ENCODE measurements around the gene SDHAF3.
"Not testable (repeated sequence)": the region's sequence is repeated elsewhere in the genome, so short reads cannot be mapped to it uniquely, and the experiment has no call there.

Gene SDHAF3

DNA sequence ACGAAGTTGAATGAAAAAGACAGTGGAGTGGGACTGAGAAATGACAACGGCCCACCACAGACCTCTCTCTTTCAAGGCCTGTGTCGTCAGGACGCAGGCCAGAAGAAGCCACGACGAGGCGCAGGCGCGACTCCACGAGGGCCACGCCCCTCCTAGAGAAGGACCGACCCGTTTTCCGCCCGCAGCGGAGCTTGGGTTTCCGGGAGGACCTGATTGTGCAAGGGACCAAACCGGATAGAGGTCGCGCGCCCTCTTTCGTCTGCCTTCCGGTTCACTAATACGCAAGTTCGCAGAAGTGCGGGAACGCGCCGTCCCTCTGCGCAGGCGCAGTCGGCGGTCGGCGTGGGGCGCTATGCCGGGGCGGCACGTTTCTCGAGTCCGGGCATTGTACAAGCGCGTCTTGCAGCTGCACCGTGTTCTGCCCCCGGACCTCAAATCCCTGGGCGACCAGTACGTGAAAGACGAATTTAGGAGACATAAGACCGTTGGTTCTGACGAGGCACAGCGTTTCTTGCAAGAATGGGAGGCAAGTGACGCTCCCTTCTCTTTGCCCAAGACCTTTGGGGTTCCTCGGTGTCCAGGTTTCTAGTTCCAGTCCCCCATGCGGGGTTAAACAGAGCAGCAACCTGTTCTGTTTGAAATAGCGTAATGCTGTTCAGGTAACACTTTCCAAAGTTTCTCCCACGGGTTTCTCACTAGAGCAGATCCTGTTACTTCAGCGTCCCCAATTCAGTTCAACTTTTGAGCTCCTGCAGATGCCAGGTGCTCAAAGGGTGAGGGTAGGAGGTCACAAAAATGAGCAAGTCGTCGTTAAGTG lies at the start of gene SDHAF3:
TSS of gene SDHAF3 (plus strand) at position 327 of the 817 bp plus-strand sequence. CDS start at position 353, 26 bp downstream.
- H3K4me3 ChIP-seq (ENCODE audit: low read depth, low read length) = peak within 1 kb of the TSS; percentile 90
- TF ChIP-seq, protein P1, sequence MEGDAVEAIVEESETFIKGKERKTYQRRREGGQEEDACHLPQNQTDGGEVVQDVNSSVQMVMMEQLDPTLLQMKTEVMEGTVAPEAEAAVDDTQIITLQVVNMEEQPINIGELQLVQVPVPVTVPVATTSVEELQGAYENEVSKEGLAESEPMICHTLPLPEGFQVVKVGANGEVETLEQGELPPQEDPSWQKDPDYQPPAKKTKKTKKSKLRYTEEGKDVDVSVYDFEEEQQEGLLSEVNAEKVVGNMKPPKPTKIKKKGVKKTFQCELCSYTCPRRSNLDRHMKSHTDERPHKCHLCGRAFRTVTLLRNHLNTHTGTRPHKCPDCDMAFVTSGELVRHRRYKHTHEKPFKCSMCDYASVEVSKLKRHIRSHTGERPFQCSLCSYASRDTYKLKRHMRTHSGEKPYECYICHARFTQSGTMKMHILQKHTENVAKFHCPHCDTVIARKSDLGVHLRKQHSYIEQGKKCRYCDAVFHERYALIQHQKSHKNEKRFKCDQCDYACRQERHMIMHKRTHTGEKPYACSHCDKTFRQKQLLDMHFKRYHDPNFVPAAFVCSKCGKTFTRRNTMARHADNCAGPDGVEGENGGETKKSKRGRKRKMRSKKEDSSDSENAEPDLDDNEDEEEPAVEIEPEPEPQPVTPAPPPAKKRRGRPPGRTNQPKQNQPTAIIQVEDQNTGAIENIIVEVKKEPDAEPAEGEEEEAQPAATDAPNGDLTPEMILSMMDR (IDR thresholded peaks at IDR 0.05; ENCODE audit: low read depth, low read length) = no peak

DNA sequence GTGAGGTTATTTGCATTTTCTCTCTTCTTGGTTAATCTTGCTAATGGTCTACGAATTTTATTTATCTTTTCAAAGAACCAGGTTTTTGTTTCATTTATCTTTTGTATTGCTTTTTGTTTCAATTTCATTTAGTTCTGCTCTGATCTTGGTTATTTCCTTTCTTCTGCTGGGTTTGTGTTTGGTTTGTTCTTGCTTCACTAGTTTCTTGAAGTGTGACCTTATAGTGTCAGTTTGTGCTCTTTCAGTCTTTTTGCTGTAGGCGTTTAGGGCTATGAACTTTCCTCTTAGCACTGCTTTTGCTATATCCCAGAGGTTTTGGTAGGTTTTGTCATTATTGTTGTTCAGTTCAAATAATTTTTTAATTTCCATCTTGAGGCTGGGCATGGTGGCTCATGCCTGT lies 45.5 kb upstream of the SDHAF3 start:
- H3K4me3 ChIP-seq (ENCODE audit: low read depth, low read length) = not testable (repeated sequence)

DNA sequence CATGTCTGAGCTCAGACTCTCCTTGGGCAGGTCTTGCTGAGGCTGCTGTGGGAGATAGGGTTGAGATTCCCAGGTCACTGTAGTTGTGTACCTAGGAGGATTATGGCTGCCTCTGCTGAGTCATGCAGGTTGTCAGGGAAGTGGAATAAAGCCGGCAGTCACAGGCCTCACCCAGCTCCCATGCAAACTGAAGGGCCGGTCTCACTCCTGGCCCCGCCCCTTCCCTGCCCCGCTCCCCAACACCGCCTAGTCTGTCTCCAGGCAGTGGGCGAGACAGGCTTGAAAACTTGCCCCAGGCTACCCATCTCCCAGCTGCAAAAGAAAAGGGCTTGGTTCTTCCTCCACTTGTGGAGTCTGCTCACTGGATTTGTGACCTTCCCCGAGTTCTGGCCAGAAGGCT lies 41.6 kb upstream of the SDHAF3 start:
- TF ChIP-seq, protein P1 (IDR thresholded peaks at IDR 0.05; ENCODE audit: low read depth, low read length) = no peak

DNA sequence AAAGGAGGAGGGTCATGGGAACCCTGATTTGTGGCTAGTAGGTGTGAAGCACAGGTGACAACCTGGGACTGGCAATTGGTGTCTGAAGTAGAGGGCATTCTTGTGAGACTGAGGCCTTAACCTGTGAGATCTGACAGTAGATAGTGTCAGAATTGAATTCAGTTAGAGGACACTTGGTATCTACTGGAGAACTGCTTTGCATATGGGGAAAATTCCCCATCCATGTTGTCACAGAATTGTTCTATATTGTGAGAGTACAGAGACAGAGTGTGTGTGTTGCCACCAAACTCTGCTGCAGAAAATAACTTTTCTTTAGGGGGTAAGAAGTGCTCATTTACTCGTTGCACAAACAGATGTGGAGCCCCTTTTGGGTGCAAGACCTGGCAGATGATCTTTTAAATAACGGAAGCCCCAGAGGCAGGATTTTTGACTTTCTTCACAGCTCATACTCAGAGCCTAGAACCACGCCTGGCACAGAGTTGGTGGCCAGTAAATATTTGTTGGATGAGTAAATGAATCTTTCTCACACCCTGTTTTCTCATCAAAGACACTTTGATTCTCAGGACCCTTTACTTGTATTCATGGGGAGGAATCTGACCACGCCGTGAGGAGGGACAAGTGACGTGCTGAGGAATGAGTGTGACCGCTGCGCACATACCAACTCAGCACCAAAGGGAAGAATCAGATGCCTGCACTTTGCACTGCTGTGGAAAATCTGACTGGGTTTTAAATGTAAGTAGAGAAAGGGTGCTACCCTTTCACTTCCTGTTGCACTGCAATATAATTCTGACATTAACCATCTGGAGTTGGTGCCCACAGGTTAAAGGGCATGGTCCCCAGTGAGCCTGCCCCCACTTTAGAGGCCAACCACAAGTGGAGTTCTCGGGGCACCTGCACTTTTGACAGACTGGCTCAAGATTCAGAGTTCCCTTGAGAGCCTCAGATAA lies 39.2 kb upstream of the SDHAF3 start:
- TF ChIP-seq, protein P1 (IDR thresholded peaks at IDR 0.05; ENCODE audit: low read depth, low read length) = no peak
- no peak overlapping the region for H3K4me3 ChIP-seq (ENCODE audit: low read depth, low read length)

More for the DNA sequence above, 41.6 kb upstream of the SDHAF3 start:
- no peak overlapping the region for H3K4me3 ChIP-seq (ENCODE audit: low read depth, low read length)

DNA sequence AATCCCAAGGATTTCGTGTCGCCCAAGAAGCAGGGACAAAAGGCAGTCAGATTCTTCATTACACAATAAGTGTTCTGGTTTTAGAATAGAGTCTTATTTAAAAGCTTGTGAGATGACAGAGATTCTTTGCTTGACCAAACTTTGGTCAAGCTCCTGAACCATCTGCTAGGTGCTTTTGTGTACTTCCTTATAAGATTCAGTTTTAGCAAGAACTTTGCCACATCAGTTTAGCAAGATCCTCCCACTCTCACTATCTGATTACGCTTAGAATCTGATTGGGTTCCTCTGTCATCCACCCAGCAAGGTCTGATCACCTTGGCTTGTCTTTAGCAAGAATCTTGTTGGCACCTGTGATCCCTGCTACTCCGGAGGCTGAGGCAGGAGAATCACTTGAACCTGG lies 38.2 kb upstream of the SDHAF3 start:
- TF ChIP-seq, protein P1 (IDR thresholded peaks at IDR 0.05; ENCODE audit: low read depth, low read length) = no peak
- H3K4me3 ChIP-seq (ENCODE audit: low read depth, low read length) = no peak overlapping the region

DNA sequence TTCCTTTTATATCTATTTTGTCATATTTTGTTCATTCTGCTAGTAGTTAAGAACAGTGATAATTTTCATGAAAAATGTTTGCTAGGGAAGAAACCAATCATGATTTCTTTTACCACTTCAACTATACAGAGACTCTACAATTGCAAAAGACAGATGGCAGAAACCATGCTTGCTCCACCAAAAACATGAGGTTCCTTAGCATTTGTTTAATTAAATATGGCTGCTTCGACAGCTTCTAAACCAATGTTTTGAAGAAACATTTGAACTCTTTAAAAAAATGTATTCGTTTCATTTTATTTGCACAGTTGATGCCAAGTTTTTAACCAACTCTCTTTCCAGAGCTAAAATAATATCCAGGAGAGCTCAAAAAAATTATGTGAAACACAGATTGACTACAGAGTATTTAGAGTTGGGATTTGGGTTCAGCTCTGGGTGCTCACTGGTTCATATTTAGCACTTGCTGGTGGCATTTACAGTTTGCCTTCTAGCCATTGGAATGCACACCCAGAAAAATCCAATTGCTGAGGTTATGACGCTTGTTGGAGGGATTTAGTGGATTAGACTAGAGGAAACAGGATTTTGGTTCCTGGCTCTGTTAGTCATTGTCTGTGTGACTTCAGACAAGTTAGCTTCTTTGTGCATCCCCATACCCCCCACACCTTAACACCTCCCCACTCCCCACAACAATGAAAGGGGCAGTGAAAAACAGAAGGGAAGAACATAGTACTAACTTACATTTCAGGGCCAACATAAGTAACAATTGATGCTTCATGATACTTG lies 35.8 kb upstream of the SDHAF3 start:
- H3K4me3 ChIP-seq (ENCODE audit: low read depth, low read length) = no peak overlapping the region
- TF ChIP-seq, protein P1 (IDR thresholded peaks at IDR 0.05; ENCODE audit: low read depth, low read length) = no peak

DNA sequence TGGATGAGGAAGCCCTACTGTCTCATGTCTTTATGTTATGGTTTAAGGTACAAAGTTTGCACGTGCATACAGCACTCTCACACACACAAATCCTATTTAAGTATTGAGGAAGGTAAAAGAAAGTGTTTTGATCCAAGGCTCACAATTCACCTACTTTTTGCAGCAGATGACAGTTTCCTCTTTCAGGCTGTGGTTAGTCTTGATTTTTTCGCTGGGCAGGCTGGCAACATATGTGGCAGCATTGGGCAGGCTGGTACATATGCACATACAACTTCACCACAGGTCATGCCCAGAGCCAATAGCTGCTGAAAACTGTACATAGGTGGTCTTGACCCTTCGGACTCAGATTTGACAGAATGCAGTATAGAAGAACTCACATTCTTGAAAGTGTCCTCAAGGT lies 29.1 kb upstream of the SDHAF3 start:
- TF ChIP-seq, protein P1 (IDR thresholded peaks at IDR 0.05; ENCODE audit: low read depth, low read length) = no peak
- no peak overlapping the region for H3K4me3 ChIP-seq (ENCODE audit: low read depth, low read length)

Data from WI38 (cell line).